Activated CD4-positive, alpha-beta memory T cell treated with anti-CD3 and anti-CD28 coated beads, Interleukin-2, amount 10 ng/mL, durations not matched to agents 7 days and 5 days (primary cell): ENCODE results near the gene ATP5F1B. TPM values are rescaled to one million over a fixed set of nuclear protein-coding genes. Genes with fewer than 3 reads are reported as not detected.

Source experiments
- CTCF ChIA-PET: fragments of 350-600 bp; sonication (Branson Sonifier 250); formaldehyde crosslinking; loops from one replicate; lab custom pipeline; 2021; ENCODE audit warnings: antibody characterized with exemption, inconsistent platforms; lab: Charles Lee
- POLR2A ChIA-PET: fragments of 350-600 bp; sonication (Branson Sonifier 250); formaldehyde crosslinking; loops from one replicate; lab custom pipeline; 2021; ENCODE audit warnings: antibody characterized with exemption; lab: Charles Lee
- DNase-seq: peaks from one replicate; pipeline ENCODE4 v3.0.0-alpha.2; 2020
- H3K27ac Mint-ChIP-seq: one replicate; pipeline ENCODE4 v1.8.0; 2021; ENCODE audit warnings: mild to moderate bottlenecking, mixed read lengths
- H3K27me3 Mint-ChIP-seq: one replicate; pipeline ENCODE4 v1.8.0; 2021; ENCODE audit warnings: mixed read lengths
- H3K36me3 Mint-ChIP-seq: one replicate; pipeline ENCODE4 v1.8.0; 2021; ENCODE audit warnings: low read depth, mixed read lengths
- H3K4me1 Mint-ChIP-seq: one replicate; pipeline ENCODE4 v1.8.0; 2021; ENCODE audit warnings: mixed read lengths
- H3K4me3 Mint-ChIP-seq: one replicate; pipeline ENCODE4 v1.8.0; 2021; ENCODE audit warnings: mild to moderate bottlenecking, mixed read lengths
- H3K9me3 Mint-ChIP-seq: one replicate; pipeline ENCODE4 v1.8.0; 2021; ENCODE audit warnings: mixed read lengths
- total RNA-seq, 2 experiments: library from RNA; stranded (reverse); gene quantifications; one replicate each; pipeline ENCODE4 v1.2.3, GENCODE V29; 2021

ATP5F1B gene
- total RNA-seq, 2 experiments from 2014 or later, result 529 to 549 TPM

DNA sequence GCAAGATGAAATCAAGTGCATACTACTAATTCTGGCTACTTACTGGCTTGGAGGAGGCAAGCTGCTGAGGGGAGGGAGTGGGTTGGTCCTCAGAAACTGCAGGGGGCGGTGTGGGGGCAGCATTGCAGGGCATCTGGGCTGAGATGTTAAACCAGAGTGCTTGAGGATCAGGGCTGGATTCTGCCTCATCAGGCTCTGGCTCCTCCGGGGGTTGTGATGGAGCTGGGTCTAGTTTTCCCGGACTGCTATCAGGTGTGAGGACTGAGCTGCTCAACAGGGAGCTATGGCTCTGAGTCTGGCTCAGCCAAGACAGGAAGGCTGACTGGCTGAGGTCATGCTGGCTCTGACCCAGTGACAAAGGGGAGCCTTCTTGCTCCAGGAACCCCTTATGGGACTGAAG, 44.3 kb downstream of the ATP5F1B start:
- H3K4me3 Mint-ChIP-seq, result no peak overlapping the region
- no peaks in the 10 kb centered on the region for H3K27me3 Mint-ChIP-seq
- H3K4me1 Mint-ChIP-seq, result no peaks in the 10 kb centered on the region
- peaks cover 89% of the 10 kb centered on the region for H3K36me3 Mint-ChIP-seq
- ChIA-PET POLR2A (interaction anchor here (0.7 to 2.7 kb wide), 2 partner anchors 9 to 34 kb away, joined by 3 to 14 read pairs; no protein-coding TSS in a partner anchor), CTCF (interaction anchor here (1.0 to 2.4 kb wide), 3 partner anchors 12 to 34 kb away, joined by 3 to 18 read pairs (median 7); no protein-coding TSS in a partner anchor)
- no peaks in the 10 kb centered on the region for H3K9me3 Mint-ChIP-seq
- H3K27ac Mint-ChIP-seq, result peak overlapping the region; percentile 24
- DNase-seq, result peak; percentile 33

DNA sequence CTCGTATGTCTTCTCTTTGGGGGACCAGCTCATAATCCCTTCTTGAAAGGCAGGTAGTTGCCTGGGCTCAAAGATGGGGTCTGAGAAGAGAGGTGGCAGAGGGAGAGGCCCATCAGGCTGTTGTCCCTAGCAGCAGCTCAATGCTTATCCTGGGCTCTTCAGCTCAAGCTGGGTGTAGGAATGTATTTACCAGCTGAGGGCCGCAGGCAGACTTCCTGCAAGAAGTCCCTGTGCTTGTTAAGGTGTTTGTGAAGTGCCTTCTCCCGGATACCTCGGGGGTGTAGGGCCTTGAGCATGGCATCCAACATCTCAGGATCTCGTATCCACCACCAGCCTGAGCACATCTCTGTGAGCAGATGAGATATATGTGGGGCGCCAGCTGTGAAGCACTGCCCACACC, 45.0 kb downstream of the ATP5F1B start:
- Mint-ChIP-seq H3K4me3 (no peak overlapping the region), H3K27ac (no peak overlapping the region), H3K36me3 (peaks cover 86% of the 10 kb centered on the region), H3K4me1 (no peaks in the 10 kb centered on the region), H3K27me3 (no peaks in the 10 kb centered on the region), H3K9me3 (no peaks in the 10 kb centered on the region)
- POLR2A ChIA-PET, result interaction anchor here (2.7 kb wide), 1 partner anchor 35 kb away, joined by 14 read pairs; no protein-coding TSS in a partner anchor
- no peak for DNase-seq
- CTCF ChIA-PET, result interaction anchor here (1.0 to 2.4 kb wide), 3 partner anchors 27 to 87 kb away, joined by 3 to 18 read pairs (median 7); no protein-coding TSS in a partner anchor

DNA sequence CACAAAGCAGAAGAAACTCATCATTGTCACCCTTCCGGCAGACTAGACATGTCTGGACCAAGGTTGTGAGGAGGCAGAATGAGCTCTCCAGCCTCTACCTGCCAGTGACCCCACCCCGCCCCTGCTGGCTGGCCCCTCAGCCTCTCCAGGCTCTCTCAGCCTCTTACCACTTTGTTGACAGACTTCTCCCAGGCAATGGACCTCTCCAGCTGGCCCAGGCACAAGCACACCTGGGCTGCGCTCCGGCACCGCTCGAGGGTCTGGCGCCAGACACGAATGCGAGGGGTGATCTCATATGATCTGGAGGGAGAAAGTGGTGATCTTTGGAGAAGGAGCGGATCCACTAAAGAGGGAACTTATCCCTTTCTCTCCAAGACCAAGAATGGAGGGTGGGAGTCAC, 46.0 kb downstream of the ATP5F1B start:
- Mint-ChIP-seq H3K27me3 (no peaks in the 10 kb centered on the region), H3K4me3 (no peak overlapping the region), H3K4me1 (no peaks in the 10 kb centered on the region), H3K27ac (no peak overlapping the region), H3K36me3 (peaks cover 79% of the 10 kb centered on the region), H3K9me3 (no peaks in the 10 kb centered on the region)
- DNase-seq, result no peak
- ChIA-PET POLR2A (no interaction called here), CTCF (interaction anchor here (1.0 kb wide), 1 partner anchor 86 kb away, joined by 3 read pairs; no protein-coding TSS in a partner anchor)

DNA sequence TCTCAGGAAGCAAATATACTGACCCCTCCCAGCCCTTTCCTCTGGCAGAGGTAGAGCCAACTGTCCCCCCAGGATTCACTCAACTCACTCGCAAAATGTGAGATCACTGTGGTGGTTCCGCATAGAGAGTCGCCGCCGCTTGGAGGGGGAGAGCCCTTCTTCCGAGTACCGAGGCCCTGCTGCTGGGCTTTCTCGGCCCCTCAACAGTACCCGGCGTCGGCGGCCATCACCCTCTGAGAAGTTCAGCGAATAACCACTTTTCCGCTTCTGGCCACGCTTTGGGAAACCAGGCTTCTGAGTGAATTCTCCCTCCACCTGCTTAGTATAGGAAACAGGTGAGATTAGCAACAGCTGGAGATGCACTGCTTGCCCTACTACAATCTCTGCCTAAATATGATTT, 46.7 kb downstream of the ATP5F1B start:
- Mint-ChIP-seq H3K4me3 (no peak overlapping the region), H3K9me3 (no peaks in the 10 kb centered on the region), H3K27ac (no peak overlapping the region), H3K36me3 (peaks cover 71% of the 10 kb centered on the region), H3K27me3 (no peaks in the 10 kb centered on the region), H3K4me1 (no peaks in the 10 kb centered on the region)
- no peak for DNase-seq
- CTCF ChIA-PET, result no interaction called here
- POLR2A ChIA-PET, result no interaction called here

DNA sequence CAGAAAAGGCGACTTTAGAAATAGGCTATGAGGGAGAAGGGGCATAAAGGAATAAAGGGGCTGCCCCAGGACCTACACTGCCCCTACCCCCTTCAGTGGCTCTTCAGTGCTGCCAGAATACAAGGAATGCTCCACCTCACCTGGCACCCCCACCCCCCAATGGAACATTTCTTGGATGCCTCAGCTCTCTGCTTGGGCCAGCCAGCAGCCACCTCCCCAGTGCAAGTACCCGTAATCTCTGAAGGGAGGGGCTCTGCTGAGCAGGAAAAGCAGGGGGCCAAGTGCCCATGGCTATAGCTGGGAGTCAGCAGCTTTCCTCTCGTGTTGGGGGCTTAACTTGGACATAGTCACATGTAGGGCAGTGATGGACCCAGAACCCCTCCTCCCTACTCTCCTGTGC, 49.0 kb downstream of the ATP5F1B start:
- DNase-seq, result no peak
- H3K27me3 Mint-ChIP-seq, result no peaks in the 10 kb centered on the region
- peaks cover 51% of the 10 kb centered on the region for H3K36me3 Mint-ChIP-seq
- ChIA-PET POLR2A (interaction anchor here (1.0 kb wide), 1 partner anchor 32 kb away, joined by 3 read pairs; no protein-coding TSS in a partner anchor), CTCF (interaction anchor here (1.2 to 1.8 kb wide), 3 partner anchors 10 to 74 kb away, joined by 3 to 7 read pairs (median 4); no protein-coding TSS in a partner anchor)
- H3K27ac Mint-ChIP-seq, result no peak overlapping the region
- H3K4me3 Mint-ChIP-seq, result no peak overlapping the region
- no peaks in the 10 kb centered on the region for H3K4me1 Mint-ChIP-seq
- no peaks in the 10 kb centered on the region for H3K9me3 Mint-ChIP-seq

DNA sequence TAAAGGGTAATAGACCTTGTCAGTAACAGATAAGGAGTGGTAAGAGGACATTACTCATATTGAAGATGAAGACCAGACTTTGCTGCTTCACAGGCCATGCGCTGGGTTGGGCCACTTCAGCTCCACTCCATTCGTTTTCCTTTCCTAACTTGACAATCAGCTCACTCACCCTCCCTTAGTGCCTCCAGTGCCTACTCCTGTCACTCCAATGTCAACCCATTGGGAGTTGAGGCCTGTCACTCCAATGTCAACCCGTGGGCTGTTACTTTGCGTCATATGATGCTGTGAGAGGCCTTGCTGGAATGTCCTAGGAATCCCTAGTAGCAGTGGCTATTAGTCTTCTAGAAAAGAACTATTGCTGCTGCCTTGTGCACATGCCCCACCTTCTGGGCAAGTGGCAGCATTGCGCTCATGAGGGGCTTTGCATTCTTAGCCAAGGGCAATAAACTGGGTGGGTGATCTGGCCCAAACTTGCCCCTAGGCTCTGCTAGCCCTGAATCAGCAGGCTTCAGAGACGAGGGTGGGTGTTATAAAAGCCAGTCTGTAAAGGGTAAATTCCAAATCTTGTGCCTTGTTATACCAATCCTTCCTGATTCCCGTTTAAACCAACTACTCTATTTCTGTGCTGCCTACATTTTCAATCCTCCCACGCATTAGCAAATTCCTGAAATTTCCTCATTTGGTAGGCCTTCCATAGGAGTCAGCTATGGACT, 51.7 kb downstream of the ATP5F1B start:
- Mint-ChIP-seq H3K27ac (no peak overlapping the region), H3K4me1 (peaks cover 2% of the 10 kb centered on the region), H3K9me3 (no peaks in the 10 kb centered on the region), H3K27me3 (no peaks in the 10 kb centered on the region), H3K4me3 (no peak overlapping the region), H3K36me3 (peaks cover 24% of the 10 kb centered on the region)
- DNase-seq, result peak; percentile 64
- POLR2A ChIA-PET, result no interaction called here
- CTCF ChIA-PET, result interaction anchor here (0.5 to 6.5 kb wide), 12 partner anchors 13 to 98 kb away, joined by 3 to 58 read pairs (median 4); partner anchors contain the start of gene RBMS2

DNA sequence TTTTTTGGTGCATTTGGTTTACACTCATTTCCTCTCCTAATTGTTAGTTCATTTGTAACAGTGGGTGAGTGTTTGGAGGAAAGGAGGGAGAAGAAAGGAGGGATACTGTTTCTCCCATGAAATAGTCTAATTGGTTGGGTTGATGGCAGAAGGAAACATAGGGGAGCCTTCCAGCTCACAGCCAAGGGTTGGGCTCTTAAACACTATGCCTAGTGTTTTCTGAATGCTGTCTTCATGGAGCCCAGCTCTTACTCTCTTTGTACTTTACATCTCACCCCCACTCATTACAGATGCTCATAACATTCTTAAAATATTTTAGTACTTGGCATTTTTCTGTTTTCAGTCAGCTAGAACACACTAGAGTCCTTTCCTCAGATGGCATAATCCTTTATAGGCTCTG, 53.8 kb downstream of the ATP5F1B start:
- H3K27ac Mint-ChIP-seq, result no peak overlapping the region
- POLR2A ChIA-PET, result no interaction called here
- H3K4me1 Mint-ChIP-seq, result peaks cover 2% of the 10 kb centered on the region
- H3K36me3 Mint-ChIP-seq, result peaks cover 7% of the 10 kb centered on the region
- CTCF ChIA-PET, result interaction anchor here (1.5 to 6.5 kb wide), 4 partner anchors 11 to 77 kb away, joined by 5 to 58 read pairs (median 11); no protein-coding TSS in a partner anchor
- H3K27me3 Mint-ChIP-seq, result no peaks in the 10 kb centered on the region
- no peak overlapping the region for H3K4me3 Mint-ChIP-seq
- no peaks in the 10 kb centered on the region for H3K9me3 Mint-ChIP-seq
- DNase-seq, result no peak

DNA sequence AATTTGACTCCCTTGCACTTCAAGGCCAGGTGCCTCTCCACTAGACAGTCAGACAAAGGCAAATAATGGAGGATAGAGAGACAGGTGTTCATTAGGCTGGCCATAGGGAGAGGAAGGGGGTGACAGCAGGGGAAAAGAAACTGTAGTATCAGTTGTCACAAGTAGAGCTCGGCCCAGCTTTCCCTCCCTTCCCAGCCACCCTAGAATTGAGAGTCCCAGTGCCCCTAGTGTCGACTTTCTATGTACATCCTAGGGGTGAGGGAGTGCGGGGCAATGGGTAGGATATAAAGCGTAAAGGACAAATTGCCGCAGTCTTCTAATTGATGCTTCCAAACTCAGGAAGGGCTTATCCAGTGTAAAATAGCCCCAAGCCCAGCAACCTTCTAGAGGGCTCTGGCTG, 54.7 kb downstream of the ATP5F1B start:
- Mint-ChIP-seq H3K9me3 (no peaks in the 10 kb centered on the region), H3K36me3 (peaks cover 1% of the 10 kb centered on the region), H3K4me3 (no peak overlapping the region), H3K27ac (no peak overlapping the region), H3K4me1 (peaks cover 2% of the 10 kb centered on the region), H3K27me3 (no peaks in the 10 kb centered on the region)
- ChIA-PET CTCF (interaction anchor here (0.6 to 6.5 kb wide), 12 partner anchors 10 to 100 kb away, joined by 3 to 58 read pairs (median 4); no protein-coding TSS in a partner anchor), POLR2A (no interaction called here)
- DNase-seq, result no peak

DNA sequence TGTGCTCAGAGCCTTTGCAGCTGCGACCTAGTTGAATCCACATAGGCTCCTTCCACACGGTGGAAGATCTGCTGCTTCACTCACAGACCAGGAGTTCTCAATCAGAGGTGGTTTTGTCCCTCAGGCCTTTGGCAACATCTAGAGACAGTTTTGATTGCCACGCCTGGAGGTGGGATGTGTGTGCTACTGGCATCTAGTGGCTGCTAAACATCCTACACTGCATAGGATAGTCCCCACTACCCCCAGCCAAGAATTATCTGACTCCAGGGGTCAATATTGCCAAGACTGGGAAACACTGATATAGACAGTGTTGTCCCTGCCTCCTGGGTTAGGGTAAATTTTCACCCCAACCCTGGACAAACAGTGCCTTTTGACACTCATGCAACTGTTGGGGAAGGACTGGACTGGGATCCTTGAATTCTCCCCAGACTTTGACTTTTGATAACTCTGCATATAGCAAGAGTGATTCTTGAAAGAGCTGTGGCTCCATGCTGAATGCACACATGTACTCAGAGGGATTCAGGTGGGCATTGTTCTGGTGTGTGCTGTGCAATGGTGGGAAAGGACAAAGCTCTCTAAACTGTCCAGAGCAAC, 55.5 kb downstream of the ATP5F1B start:
- H3K4me1 Mint-ChIP-seq, result peaks cover 2% of the 10 kb centered on the region
- DNase-seq, result no peak
- H3K27ac Mint-ChIP-seq, result no peak overlapping the region
- no peaks in the 10 kb centered on the region for H3K36me3 Mint-ChIP-seq
- ChIA-PET CTCF (interaction anchor here (0.6 to 6.5 kb wide), 11 partner anchors 9 to 99 kb away, joined by 3 to 58 read pairs (median 3); no protein-coding TSS in a partner anchor), POLR2A (no interaction called here)
- H3K9me3 Mint-ChIP-seq, result no peaks in the 10 kb centered on the region
- no peaks in the 10 kb centered on the region for H3K27me3 Mint-ChIP-seq
- no peak overlapping the region for H3K4me3 Mint-ChIP-seq

DNA sequence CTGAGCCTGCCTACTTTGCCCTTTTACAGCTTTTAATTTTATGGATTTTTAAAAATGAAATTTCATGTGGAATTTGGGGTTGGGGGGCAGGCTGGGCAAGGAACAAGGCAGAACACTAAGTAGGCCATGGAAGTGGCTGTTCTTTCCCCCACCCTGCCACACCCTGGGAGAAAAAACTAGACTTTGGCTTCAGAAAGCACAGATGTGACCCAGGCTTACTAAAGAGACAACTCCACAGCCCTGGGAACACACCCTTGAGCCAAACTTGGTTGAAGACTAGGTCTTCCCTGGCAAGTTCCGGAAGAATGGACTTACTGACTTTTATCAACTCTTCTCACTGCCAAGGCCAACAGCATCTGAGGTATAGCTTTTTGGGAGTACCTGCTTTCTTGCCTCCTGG, 56.0 kb downstream of the ATP5F1B start:
- DNase-seq, result no peak
- H3K4me1 Mint-ChIP-seq, result peaks cover 2% of the 10 kb centered on the region
- CTCF ChIA-PET, result interaction anchor here (0.6 to 6.5 kb wide), 12 partner anchors 9 to 522 kb away, joined by 3 to 58 read pairs (median 4); partner anchors contain the start of gene RBMS2
- H3K36me3 Mint-ChIP-seq, result no peaks in the 10 kb centered on the region
- no peaks in the 10 kb centered on the region for H3K9me3 Mint-ChIP-seq
- no peak overlapping the region for H3K4me3 Mint-ChIP-seq
- no peak overlapping the region for H3K27ac Mint-ChIP-seq
- POLR2A ChIA-PET, result no interaction called here
- no peaks in the 10 kb centered on the region for H3K27me3 Mint-ChIP-seq

Other genes with a start within 250 kb of the ATP5F1B start
- gene TIMELESS, start 196.6 kb downstream of the ATP5F1B start, total RNA-seq, result 10 to 100 TPM; 44.1 to 45.6 TPM
- gene MIP, start 191.3 kb downstream of the ATP5F1B start, total RNA-seq, result not detected
- gene SPRYD4, start 177.4 kb downstream of the ATP5F1B start, total RNA-seq, result 1 to 10 TPM; 2.9 to 3.1 TPM
- gene GLS2, start 157.8 kb downstream of the ATP5F1B start, total RNA-seq, result 1 to 10 TPM in 1 of 2 experiments, under 1 TPM in 1; 0.33 to 1.3 TPM
- 1 to 10 TPM; 3.8 to 4.3 TPM for gene RBMS2, start 124.2 kb downstream of the ATP5F1B start, total RNA-seq
- 100 to 1,000 TPM; 121 to 126 TPM for gene BAZ2A, start 15.7 kb downstream of the ATP5F1B start, total RNA-seq
- 100 to 1,000 TPM; 240 to 241 TPM for gene PTGES3, start 42.3 kb upstream of the ATP5F1B start, total RNA-seq
- 100 to 1,000 TPM; 826 to 860 TPM for gene NACA, start 79.3 kb upstream of the ATP5F1B start, total RNA-seq
- 10 to 100 TPM; 45.0 to 46.2 TPM for gene PRIM1, start 106.3 kb upstream of the ATP5F1B start, total RNA-seq
- 1 to 10 TPM; 2.0 to 2.2 TPM for gene HSD17B6, start 117.3 kb upstream of the ATP5F1B start, total RNA-seq